GM21423 (cell line): ENCODE data around the gene CORT.
"Not testable (repeated sequence)": the region's sequence is repeated elsewhere in the genome, so short reads cannot be mapped to it uniquely, and the experiment has no call there.

ENCODE experiments used
- ATAC-seq: cut with Tn5 transposase; IDR thresholded peaks from one replicate; pipeline ENCODE4 v1.9.1; 2021; ENCODE audit warnings: mild to moderate bottlenecking, moderate library complexity; ENCODE audit not compliant: unreplicated experiment

Gene CORT

DNA sequence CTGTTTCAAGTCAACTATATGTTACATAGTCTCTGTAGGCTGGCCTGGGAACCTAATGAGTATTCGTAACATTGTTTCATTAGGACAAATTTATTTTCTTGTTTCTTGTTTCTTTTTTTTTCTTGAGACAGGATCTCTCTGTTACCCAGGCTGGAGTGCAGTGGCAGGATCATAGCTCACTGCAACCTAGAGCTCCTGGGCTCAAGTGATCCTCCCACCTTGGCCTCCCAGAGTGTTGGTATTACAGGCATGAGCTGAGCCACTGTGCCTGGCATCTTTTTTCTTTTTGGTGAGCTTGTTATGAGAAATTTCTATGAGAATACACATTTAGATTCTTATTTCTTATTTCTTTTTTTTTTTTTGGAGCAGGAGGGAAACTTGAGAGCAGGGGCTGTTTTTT, 12.8 kb upstream of the CORT start:
- ATAC-seq: no peak

GRCh38 chr1:10438677-10439163, 11.1 kb upstream of the CORT start:
- no peak for ATAC-seq

DNA sequence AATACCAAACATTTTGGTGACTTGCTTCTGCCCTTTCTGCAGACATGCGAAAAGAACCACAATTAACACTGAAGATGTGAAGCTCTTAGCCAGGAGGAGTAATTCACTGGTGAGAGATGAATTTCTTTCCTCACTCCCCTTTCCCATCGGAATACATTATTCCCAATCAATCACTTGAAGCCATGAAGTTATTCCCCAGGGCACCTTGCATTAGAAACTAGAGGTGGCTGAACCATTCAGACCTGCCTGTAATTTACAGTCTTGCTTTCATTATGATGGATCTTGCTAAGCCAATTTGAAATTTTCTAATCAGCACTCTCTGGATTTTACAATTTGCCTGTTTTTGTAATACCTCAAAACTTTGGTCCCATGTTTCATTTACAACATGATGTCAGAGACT, 9.5 kb upstream of the CORT start:
- no peak for ATAC-seq

- no peak for ATAC-seq
Measured at GRCh38 chr1:10440794-10441193, 9.0 kb upstream of the CORT start.

DNA sequence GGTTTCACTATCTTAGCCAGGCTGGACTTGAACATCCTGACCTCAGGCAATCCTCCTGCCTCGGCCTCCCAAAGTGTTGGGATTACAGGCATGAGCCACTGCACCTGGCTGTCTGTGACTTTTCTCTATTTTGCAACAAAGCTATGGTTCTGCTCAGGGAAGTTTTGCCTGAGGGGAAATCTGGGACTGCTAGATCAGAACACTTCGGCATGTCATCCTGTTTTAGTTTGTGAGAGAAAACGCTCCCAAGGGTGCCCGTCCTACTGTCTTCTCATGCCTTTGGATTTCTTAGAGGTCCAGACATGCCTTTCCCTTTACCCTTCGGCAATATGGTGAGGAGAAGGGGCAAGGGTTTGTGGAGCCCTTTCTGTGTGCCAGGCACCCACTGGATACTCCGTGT, 5.6 kb upstream of the CORT start:
- ATAC-seq: no peak

DNA sequence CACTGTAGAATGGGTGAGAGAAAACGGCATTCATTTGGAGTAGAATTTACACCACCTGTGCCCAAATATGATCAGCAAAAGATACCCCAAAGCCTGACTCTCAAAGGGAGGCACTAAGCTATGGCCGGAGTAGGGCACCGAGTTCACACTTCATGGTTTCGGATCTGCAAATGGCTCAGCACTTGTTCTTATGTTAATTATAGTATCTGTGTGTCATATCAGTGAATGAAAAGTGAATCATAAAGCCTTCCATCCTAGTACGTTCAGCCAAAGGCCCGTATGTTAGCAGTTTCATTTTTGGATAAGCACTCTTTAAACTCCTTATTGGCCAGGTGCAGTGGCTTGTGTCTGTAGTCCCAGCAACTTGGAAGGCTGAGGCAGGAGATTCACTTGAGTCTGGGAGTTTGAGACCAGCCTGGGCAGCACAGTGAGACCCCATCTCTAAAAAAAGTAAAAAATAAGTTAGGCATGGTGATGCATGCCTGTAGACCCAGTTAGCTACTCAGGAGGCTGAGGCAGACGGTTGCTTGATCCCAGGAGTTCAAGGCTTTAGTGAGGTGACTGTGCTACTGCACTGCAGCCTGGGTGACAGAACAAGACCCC, 4.9 kb upstream of the CORT start:
- ATAC-seq: no peak

GRCh38 chr1:10446790-10447422, 2.9 kb upstream of the CORT start:
- ATAC-seq: no peak

- ATAC-seq: no peak
Measured at GRCh38 chr1:10450156-10450814, 454 bp downstream of the CORT start.

DNA sequence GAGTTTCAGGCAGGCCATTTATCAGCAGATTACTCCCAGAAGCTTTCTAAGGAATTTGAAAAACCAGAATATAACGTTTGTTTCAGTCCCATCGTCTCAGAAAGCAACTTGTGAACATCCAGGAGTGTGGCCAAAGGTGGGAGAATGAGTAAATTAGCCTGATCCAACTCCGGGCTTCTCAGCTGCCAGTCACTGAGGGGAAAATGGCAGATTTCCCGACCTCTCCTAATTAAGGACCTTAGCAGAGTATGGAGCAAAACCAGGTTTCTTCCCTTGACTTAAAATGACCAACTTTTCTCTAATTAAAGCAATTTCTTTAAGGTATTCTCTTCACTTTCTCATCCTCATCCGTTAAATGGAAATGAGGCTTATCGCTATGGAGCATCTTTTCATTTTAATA, 1.0 kb downstream of the CORT start:
- ATAC-seq: no peak

GRCh38 chr1:10451287-10451686, 1.5 kb downstream of the CORT start:
- no peak for ATAC-seq

DNA sequence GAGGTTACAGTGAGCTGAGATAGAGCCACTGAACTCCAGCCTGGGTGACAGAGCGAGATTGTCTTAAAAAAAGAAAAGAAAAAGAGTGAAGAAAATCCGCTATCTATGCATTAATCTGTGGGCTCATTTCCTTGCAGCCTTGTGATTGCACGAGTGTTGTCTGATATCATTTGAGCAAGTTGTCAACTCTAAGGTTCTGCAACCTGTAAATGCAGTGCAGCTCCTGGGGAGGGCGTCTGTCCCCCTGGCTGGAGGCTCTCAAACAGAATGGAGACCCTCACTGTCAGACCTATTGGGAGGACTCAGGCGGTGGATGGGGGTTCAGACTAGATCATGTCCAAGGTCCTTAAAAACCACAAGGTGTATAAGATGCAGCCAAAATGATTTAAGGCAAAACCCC, 6.2 kb downstream of the CORT start:
- ATAC-seq: no peak

GRCh38 chr1:10456661-10457060, 6.8 kb downstream of the CORT start:
- ATAC-seq: no peak

DNA sequence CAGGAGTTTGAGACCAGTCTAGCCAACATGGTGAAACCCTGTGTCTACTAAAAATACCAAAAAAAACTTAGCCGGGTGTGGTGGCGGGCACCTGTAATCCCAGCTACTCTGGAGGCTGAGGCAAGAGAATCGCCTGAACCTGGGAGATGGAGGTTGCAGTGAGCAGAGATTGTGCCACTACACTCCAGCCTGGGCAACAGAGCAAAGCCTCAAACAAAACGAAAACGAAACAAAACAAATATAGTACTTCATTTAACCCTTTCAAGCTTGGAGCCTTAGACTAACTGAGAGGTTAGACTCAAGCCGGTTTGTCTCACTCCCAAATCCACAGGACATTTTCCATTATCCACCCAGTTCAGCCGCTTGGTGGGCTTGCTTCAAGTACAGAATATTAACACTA, 7.6 kb downstream of the CORT start:
- not testable (repeated sequence) for ATAC-seq

DNA sequence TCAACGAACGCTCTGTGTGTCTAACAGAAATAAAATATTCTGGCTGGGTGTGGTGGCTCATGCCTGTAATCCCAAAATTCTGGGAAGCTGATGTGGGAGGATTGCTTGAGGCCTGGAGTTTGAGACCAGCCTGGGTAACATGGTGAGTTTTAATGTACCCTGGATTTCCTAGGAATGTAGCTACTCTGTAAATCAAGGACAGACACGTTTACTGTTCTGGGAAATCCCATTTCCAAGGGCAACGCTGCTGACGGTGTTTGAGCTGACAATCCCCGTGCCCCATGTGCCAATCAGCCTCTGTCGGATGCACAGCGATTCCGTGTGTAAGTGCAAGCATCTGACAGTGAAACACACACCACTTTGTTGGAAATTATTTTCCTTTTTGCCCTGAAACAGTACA, 8.0 kb downstream of the CORT start:
- ATAC-seq: no peak

DNA sequence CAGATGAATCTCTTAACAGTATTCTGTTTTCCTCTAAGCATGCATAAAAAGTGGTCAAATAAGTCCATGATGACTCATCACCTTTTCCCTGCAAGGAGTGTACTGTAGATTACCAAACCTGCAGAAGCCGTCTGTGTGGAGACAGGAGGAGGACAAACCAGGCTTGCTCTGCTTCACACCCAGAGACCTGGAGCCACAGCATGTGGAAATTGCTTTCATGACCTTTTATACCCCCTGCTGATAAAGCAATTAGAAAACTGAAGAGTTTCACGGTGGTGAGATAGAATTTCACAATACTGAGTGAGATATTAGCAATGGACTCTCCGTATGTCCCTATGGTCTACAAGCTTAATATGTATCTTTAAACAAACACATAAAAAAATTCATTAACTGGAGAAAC, 9.4 kb downstream of the CORT start:
- ATAC-seq: no peak

DNA sequence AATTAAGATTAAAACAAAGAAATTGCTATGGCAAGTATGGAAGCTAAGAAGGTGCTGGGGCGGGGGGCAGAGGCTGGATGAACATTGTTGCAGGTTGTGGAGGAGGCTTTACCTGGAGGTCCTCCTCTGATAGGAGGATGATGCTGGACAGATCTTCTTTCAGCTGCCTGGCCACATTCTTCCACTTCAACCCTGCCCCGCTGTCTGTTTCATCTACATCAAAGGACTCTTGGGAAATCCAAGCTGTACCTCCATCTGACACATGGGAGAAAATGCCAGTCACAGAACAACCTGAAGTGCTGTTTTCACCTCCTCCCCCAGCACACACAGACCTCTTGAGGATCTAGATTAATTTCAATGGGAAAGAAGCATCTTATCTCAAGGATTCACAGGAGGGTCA, 17.2 kb downstream of the CORT start:
- ATAC-seq: no peak

DNA sequence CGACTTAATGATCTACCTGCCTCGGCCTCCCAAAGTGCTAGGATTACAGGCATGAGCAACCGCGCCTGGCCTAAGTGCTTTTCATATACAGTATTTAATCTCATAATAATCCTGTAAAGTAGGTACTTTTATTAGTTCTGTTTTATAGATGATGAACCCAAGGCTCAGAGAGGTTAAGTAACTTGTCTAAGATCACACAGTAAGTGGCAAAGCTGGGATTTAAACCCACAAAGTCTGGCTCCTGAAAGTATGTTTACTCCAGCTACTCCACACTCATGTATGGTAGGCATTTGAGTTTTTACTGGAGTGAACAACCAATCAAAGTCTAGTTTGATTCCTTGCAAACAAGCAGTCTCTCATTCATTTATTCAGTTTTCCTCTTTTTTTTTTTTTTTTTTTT, 20.2 kb downstream of the CORT start:
- ATAC-seq: no peak

DNA sequence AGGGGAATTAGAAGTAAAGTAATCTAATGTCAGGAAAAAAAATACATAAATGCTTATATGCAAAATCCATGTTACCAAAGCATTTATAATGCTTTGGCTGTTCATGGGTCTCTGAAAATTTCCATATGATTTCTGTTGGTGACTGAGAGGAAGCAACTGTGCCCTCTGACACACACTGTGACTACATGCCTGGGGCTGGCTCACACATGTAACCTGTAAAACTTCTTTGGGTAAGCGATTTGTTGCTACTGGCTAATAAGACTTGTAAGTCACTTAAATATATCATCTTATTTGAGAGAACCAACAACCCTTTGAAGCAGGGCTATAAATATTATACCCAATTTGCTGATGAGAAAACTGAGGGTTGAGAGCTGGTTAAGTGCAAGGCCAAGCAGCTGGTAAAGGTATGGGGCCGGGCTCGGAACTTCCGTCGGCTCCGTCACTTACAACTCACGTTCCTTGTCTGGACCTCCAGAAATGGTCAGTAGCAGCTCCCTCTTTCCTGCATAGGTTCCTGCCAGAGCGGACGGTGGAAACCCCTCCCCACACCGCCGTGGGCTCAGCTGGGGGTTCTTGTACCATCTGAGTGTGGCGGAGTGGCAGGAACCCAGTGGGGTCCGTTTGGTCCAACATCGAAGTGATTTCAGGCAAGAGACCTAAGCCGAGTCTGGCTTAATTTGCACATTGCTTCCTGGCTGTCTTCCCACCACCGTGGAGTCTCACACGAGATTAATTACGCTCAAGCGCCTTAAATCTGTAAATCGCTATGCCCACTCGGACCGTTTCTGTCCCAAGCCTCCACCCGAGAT, 21.8 kb downstream of the CORT start:
- no peak for ATAC-seq

GRCh38 chr1:10472220-10473144, 22.7 kb downstream of the CORT start, which contains the start of gene DFFA:
Gene DFFA (minus strand): TSS chr1:10472529. CDS start chr1:10472458, 71 bp downstream.
- peak; percentile 80 for ATAC-seq

DNA sequence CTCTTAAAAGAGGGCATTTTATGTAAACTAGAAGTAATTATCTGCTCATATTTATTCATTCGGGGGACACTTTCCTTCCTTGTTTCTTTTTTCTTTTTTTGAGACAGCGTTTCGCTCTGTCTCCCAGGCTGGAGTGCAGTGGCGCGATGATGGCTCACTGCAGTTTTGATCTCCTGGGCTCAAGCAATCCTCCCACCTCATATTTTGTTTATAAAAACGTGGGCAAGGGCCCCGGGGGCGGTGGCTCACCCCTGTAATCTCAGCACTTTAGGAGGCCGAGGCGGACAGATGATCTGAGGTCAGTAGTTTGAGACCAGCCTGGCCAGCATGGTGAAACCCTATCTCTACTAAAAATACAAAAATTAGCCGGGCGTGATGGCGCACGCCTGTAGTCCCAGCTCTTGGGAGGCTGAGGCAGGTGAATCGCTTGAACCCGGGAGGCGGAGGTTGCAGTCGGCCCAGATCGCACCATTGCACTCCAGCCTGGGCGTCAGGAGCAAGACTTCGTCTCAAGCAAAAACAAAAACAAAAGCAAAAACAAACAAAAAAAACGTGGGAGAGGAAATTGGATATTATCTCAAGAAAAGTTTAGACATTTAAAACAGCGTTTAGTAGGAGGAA, 23.4 kb downstream of the CORT start:
- ATAC-seq: no peak
